B cell (primary cell): ENCODE measurements around the gene BRAP.

Experiments used
- EZH2 ChIP-seq: IDR thresholded peaks from 2 replicates; pipeline ENCODE4 v1.6.1; 2012; ENCODE audit warnings: borderline replicate concordance, low read depth, mild to moderate bottlenecking, moderate library complexity, low read length; ENCODE audit not compliant: insufficient read depth, poor library complexity, severe bottlenecking
- TF ChIP-seq, protein P1 (sequence below): fragments of 200-600 bp; IDR thresholded peaks from one replicate; pipeline ENCODE4 v1.8.0; 2022; ENCODE audit warnings: antibody characterized with exemption, mild to moderate bottlenecking

DNA sequence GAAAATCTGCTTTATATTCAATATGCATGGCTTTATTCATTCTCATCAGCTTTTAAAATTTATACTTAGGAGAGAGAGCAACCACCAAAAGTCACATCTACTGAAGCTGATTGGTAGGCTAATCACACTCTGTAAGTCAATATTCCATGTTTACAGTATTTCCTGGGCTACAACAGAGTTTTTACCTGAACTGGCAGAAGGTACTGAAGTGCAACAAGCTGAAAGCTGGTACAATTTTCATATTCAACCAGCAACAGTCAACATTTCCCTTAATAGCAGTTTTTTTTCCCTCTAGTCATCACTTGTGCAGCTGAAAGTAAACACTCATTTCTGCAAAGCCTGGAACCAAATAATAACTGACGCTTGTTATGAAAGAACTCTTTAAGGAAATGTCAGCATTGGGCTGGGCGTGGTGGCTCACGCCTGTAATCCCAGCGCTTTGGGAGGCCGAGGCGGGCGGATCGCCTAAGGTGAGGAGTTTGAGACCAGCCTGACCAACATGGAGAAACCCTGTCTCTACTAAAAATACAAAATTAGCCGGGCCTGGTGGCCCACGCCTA, 12.9 kb downstream of the BRAP start:
- TF ChIP-seq, protein P1, sequence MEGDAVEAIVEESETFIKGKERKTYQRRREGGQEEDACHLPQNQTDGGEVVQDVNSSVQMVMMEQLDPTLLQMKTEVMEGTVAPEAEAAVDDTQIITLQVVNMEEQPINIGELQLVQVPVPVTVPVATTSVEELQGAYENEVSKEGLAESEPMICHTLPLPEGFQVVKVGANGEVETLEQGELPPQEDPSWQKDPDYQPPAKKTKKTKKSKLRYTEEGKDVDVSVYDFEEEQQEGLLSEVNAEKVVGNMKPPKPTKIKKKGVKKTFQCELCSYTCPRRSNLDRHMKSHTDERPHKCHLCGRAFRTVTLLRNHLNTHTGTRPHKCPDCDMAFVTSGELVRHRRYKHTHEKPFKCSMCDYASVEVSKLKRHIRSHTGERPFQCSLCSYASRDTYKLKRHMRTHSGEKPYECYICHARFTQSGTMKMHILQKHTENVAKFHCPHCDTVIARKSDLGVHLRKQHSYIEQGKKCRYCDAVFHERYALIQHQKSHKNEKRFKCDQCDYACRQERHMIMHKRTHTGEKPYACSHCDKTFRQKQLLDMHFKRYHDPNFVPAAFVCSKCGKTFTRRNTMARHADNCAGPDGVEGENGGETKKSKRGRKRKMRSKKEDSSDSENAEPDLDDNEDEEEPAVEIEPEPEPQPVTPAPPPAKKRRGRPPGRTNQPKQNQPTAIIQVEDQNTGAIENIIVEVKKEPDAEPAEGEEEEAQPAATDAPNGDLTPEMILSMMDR = no peak
- no peak for TF ChIP-seq EZH2
